IgD-negative memory B cell (primary cell): Measurements from ENCODE around the gene GMPR2. TPM values are rescaled to one million over a fixed set of nuclear protein-coding genes. Genes with fewer than 3 reads are reported as not detected.

ENCODE experiments used
- H3K27ac Mint-ChIP-seq, 3 donors: one replicate each; pipeline ENCODE4 v1.8.0; 2020 to 2022; ENCODE audit warnings: mild to moderate bottlenecking in 3 of 3, mixed read lengths in 3 of 3, moderate library complexity in 1 of 3
- H3K27me3 Mint-ChIP-seq: one replicate; pipeline ENCODE4 v1.8.0; 2021; ENCODE audit warnings: mixed read lengths
- H3K36me3 Mint-ChIP-seq: one replicate; pipeline ENCODE4 v1.8.0; 2020; ENCODE audit warnings: mild to moderate bottlenecking, mixed read lengths
- H3K4me1 Mint-ChIP-seq, 3 donors: one replicate each; pipeline ENCODE4 v1.8.0; 2020 to 2022; ENCODE audit warnings: mixed read lengths in 3 of 3, mild to moderate bottlenecking in 1 of 3
- H3K4me3 Mint-ChIP-seq, 4 donors: one replicate each; pipeline ENCODE4 v1.8.0; 2020 to 2022; ENCODE audit warnings: mild to moderate bottlenecking in 4 of 4, mixed read lengths in 4 of 4, moderate library complexity in 3 of 4
- H3K9me3 Mint-ChIP-seq, 3 donors: one replicate each; pipeline ENCODE4 v1.8.0; 2020 to 2021; ENCODE audit warnings: mixed read lengths in 3 of 3, mild to moderate bottlenecking in 1 of 3
- polyA plus RNA-seq: library from polyadenylated mRNA; unstranded; fragments of 300-500 nt; fragmentation: Illumina TruSeq; gene quantifications from one replicate; pipeline ENCODE4 v1.2.3, GENCODE V29; 2021

Gene GMPR2
- polyA plus RNA-seq, 1 donor from 2014 or later: 64.1 TPM

GRCh38 chr14:24271134-24271833 lies 38.6 kb downstream of the GMPR2 start, which contains the start of gene RABGGTA:
TSS of gene RABGGTA (minus strand) at chr14:24271597. CDS start at chr14:24271115, 482 bp downstream.
- Mint-ChIP-seq H3K4me3 (peak within 1 kb of the TSS; percentile 89 to 96 (median 96)), H3K4me1 (peaks cover 22 to 37% (median 31%) of the 10 kb centered on the region in 3 donors), H3K27me3 (no peaks in the 10 kb centered on the region), H3K36me3 (peaks cover 7% of the 10 kb centered on the region), H3K27ac (peak within 1 kb of the TSS; percentile 63 to 99 (median 96)), H3K9me3 (no peaks in the 10 kb centered on the region)

DNA sequence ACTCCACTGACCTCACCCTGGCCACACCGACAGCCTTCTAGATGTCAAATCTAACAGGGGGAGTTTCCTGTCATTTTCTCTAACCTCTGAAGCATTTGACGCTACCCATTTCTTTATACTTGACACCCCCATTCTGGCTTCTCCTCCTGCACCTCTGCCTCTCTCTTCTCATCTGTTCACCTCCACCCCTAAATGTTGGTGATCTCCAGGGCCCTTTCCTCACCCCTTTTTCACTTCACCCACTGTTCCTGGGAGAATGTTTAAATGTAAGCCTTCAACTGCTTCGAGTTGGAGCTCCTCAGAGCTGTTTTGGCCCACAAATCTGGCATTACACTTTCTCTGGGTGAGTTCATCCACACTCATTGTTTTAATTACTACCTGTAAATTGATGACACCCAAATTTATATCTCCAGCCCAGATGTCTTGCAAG lies 39.1 kb downstream of the GMPR2 start:
- Mint-ChIP-seq H3K27ac (peak overlapping the region; percentile 63 to 99 (median 96)), H3K27me3 (no peaks in the 10 kb centered on the region), H3K9me3 (no peaks in the 10 kb centered on the region), H3K36me3 (peaks cover 1% of the 10 kb centered on the region), H3K4me3 (peak overlapping the region; percentile 89 to 96 (median 96)), H3K4me1 (peaks cover 24 to 40% (median 34%) of the 10 kb centered on the region in 3 donors)

- H3K36me3 Mint-ChIP-seq: no peaks in the 10 kb centered on the region
- H3K9me3 Mint-ChIP-seq: no peaks in the 10 kb centered on the region
- H3K4me1 Mint-ChIP-seq: peaks cover 29 to 43% (median 37%) of the 10 kb centered on the region in 3 donors
- H3K27me3 Mint-ChIP-seq: no peaks in the 10 kb centered on the region
- peak overlapping the region in 3 of 4 donors; percentile 48 to 96 (median 74) for H3K4me3 Mint-ChIP-seq
- peak overlapping the region; percentile 63 to 99 (median 96) for H3K27ac Mint-ChIP-seq
These were observed 39.7 kb downstream of the GMPR2 start for GRCh38 chr14:24272467-24272866.

DNA sequence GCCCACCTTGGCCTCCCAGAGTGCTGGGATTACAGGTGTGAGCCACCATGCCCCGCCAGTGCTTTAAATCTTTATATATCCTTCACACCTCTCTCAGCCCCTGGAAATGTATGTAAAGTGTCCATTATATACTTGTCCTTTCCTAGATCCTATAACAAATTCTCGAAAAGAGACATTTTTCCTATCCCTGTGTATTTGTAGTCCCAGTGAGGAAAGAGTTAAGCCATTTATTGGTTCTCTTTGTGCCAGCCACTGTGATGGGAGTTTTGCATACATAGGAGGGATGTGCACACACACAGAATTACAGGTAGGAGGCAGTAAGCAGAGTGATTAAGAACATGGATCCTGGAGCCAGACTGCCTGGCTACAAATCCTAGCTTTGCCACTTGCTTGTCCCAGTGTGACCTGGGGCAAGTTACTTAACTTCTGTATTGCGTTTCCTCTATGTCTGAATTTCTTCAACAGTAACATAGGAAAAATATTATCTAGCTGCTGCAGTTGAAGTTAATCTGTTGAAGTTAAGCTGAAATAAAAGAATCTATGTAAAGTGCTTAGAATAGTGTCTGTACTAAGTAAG lies 40.8 kb downstream of the GMPR2 start:
- Mint-ChIP-seq H3K9me3 (peaks cover 0 to 3% (median 0%) of the 10 kb centered on the region in 3 donors), H3K4me1 (peaks cover 39 to 53% (median 46%) of the 10 kb centered on the region in 3 donors), H3K27ac (peak overlapping the region; percentile 63 to 99 (median 96)), H3K36me3 (peaks cover 3% of the 10 kb centered on the region), H3K27me3 (no peaks in the 10 kb centered on the region), H3K4me3 (peak overlapping the region in 3 of 4 donors; percentile 31 to 79 (median 38))

GRCh38 chr14:24274101-24274543 lies 41.4 kb downstream of the GMPR2 start:
- H3K4me1 Mint-ChIP-seq: peaks cover 45 to 59% (median 51%) of the 10 kb centered on the region in 3 donors
- peaks cover 0 to 5% (median 0%) of the 10 kb centered on the region in 3 donors for H3K9me3 Mint-ChIP-seq
- no peaks in the 10 kb centered on the region for H3K27me3 Mint-ChIP-seq
- peaks cover 3% of the 10 kb centered on the region for H3K36me3 Mint-ChIP-seq
- H3K27ac Mint-ChIP-seq: peak overlapping the region; percentile 63 to 99 (median 96)
- H3K4me3 Mint-ChIP-seq: peak overlapping the region; percentile 8 to 74 (median 47)

- peaks cover 3% of the 10 kb centered on the region for H3K36me3 Mint-ChIP-seq
- H3K4me3 Mint-ChIP-seq: peak overlapping the region in 2 of 4 donors; percentile 1 to 75
- H3K27ac Mint-ChIP-seq: peak overlapping the region; percentile 50 to 95 (median 61)
- H3K4me1 Mint-ChIP-seq: peaks cover 57 to 73% (median 61%) of the 10 kb centered on the region in 3 donors
- peaks cover 0 to 5% (median 0%) of the 10 kb centered on the region in 3 donors for H3K9me3 Mint-ChIP-seq
- peaks cover 3% of the 10 kb centered on the region for H3K27me3 Mint-ChIP-seq
These were observed 44.3 kb downstream of the GMPR2 start for GRCh38 chr14:24277071-24277470.

DNA sequence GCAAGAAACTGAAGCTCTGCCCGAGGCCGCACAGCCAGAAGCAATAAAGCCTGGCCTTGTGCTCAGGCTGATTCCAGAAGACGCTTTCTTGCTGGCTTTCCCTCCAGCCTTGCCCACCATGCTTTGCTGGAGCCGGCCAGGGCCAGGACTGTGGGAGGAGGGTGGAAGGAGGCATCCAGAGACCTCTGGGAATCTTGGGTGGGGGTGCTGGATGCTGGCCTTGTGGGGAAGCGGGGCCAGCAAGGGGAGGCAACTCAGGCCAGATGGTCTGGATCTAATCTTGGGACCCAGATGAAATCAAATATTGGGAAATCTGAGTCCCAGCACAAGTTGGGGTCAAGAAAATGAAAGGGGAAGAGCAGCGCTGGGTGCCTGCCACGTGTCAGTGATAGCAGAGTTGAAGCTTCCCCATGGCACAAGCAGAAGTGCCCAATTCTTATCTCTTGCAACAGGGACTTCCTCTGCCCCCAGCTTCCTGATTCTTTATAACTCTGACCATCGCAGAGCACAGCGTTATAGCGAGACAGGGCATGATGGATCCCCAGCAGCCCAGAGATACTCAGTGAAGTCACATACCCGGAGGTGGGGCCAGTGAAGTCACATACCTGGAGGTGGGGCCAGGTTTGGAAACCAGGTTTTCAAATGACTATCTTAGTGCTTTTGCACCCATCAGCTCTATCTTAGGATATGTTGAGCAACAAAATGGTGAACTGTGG lies 45.0 kb downstream of the GMPR2 start:
- H3K9me3 Mint-ChIP-seq: peaks cover 0 to 5% (median 0%) of the 10 kb centered on the region in 3 donors
- H3K27me3 Mint-ChIP-seq: peaks cover 3% of the 10 kb centered on the region
- H3K4me3 Mint-ChIP-seq: peak overlapping the region in 3 of 4 donors; percentile 36 to 79 (median 75)
- peak overlapping the region; percentile 89 to 95 (median 90) for H3K27ac Mint-ChIP-seq
- H3K36me3 Mint-ChIP-seq: peaks cover 3% of the 10 kb centered on the region
- H3K4me1 Mint-ChIP-seq: peaks cover 54 to 66% (median 55%) of the 10 kb centered on the region in 3 donors

DNA sequence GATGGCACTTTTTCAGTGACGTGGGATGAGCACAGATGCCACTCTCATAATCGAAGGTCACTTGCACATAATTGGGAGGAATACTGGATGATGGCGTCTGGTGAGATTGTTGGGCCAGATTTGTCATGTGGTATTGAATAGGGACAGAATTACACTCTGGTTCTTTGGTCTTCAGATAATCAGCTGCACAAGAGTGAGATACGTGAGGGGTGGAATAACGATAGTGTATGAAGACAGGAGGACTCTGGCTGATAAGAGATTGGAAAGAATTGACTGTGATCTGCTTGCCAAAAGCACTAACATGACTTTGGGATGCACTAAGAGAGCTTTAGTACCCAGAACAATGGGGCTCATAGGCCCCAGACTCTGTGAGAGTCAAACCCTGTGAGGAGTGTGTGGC lies 45.7 kb downstream of the GMPR2 start:
- H3K36me3 Mint-ChIP-seq: peaks cover 3% of the 10 kb centered on the region
- peaks cover 3% of the 10 kb centered on the region for H3K27me3 Mint-ChIP-seq
- H3K9me3 Mint-ChIP-seq: peaks cover 0 to 5% (median 0%) of the 10 kb centered on the region in 3 donors
- H3K27ac Mint-ChIP-seq: peak overlapping the region; percentile 90 to 95 (median 94)
- peak overlapping the region in 2 of 4 donors; percentile 36 to 63 for H3K4me3 Mint-ChIP-seq
- H3K4me1 Mint-ChIP-seq: peaks cover 51 to 63% (median 53%) of the 10 kb centered on the region in 3 donors

DNA sequence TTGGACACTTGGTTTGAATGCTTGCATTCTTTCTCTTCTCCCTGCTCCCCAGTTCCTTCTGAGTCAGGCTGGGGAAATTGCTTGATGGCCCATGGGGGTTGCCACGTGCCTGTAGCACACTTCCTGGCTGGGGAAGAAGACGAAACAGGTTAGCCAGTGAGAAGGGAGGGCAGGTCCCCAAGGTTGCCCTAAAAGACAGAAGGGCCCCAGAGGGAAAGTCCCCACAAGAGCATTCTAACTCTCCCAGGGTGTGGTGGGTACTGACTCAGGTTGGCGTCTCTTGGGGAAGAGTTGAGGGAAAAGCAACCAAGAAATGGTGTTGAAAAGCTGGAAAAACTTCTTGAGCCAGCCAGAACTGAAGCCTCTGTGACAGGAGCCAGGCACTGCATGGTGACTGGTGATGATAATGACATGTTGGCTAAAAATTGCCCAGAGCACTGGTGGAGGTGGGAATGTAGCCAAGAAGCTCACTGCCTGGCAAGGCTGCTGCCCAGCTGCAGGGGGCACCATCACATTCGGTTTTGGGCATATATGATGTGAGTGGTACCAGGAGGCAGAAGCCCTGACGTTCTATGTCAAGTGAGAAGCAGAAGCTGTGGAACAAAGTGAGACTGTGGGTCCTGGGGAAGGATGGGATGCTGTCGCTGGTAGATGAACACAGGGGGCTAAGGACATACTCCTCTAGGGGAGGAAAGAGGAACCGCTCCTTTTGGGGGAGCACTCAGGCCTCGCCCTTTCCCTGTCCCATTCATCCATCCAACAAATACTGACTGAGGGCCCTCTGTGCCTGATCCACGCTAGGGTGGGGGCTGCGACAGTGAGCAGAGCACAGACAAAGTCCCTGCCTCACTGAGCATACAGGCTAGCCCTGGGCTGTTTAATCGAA lies 46.8 kb downstream of the GMPR2 start:
- peak overlapping the region in 3 of 4 donors; percentile 59 to 83 (median 71) for H3K4me3 Mint-ChIP-seq
- H3K9me3 Mint-ChIP-seq: peaks cover 0 to 5% (median 0%) of the 10 kb centered on the region in 3 donors
- peaks cover 3% of the 10 kb centered on the region for H3K36me3 Mint-ChIP-seq
- H3K27me3 Mint-ChIP-seq: peaks cover 3% of the 10 kb centered on the region
- peak overlapping the region; percentile 90 to 95 (median 94) for H3K27ac Mint-ChIP-seq
- H3K4me1 Mint-ChIP-seq: peaks cover 41 to 53% (median 47%) of the 10 kb centered on the region in 3 donors

- Mint-ChIP-seq H3K9me3 (peaks cover 0 to 5% (median 0%) of the 10 kb centered on the region in 3 donors), H3K36me3 (peaks cover 3% of the 10 kb centered on the region), H3K4me3 (peak overlapping the region in 1 of 4 donors; percentile 38), H3K27me3 (peaks cover 3% of the 10 kb centered on the region), H3K27ac (peak overlapping the region; percentile 83 to 95 (median 90)), H3K4me1 (peaks cover 41 to 48% (median 44%) of the 10 kb centered on the region in 3 donors)
These were observed 48.2 kb downstream of the GMPR2 start for GRCh38 chr14:24280797-24281460.

DNA sequence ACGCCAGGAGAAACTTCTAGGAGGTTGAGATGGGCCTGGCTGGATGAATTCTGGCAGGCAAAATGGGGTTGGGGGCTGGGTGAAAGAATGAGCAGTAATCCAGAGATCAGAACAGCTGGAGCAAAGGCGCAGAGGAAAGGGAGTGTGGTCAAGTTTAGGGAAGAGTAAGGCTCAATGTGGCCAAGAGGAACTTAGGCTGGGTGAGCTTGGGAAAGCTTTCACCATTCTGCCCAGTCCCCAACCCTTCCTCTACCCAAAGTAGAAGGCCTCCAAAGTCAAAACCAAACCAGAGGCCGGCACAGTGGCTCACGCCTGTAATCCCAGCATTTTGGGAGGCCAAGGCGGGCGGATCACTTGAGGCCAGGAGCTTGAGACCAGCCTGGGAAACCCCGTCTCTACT lies 48.9 kb downstream of the GMPR2 start:
- Mint-ChIP-seq H3K4me3 (no peak overlapping the region), H3K27me3 (peaks cover 3% of the 10 kb centered on the region), H3K27ac (peak overlapping the region; percentile 33 to 96 (median 66)), H3K4me1 (peaks cover 41 to 47% (median 41%) of the 10 kb centered on the region in 3 donors), H3K36me3 (peaks cover 3% of the 10 kb centered on the region), H3K9me3 (peaks cover 0 to 5% (median 0%) of the 10 kb centered on the region in 3 donors)

DNA sequence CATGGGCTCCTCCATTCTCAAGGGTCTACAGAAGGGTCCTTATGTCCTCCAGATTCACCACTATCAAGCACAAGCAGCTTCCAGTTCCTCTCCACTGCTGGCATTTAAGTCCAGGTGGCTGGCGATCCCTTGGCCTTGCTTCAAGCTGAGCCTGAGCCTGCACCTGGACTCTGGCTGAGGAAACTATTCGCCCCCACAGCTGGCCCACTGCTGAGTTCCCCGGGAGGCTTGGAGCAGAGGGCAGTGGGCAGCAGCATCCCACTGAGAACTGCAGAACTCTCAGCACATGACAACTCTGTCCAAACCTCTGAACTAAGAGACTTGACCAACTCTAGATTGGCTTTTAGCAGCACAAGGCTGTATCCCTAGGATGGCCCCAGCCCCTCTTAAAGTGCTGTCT lies 50.0 kb downstream of the GMPR2 start:
- Mint-ChIP-seq H3K9me3 (peaks cover 0 to 5% (median 0%) of the 10 kb centered on the region in 3 donors), H3K4me1 (peaks cover 31 to 37% (median 34%) of the 10 kb centered on the region in 3 donors), H3K4me3 (no peak overlapping the region), H3K27ac (no peak overlapping the region), H3K27me3 (peaks cover 3% of the 10 kb centered on the region), H3K36me3 (peaks cover 3% of the 10 kb centered on the region)

GRCh38 chr14:24283796-24284460 lies 51.2 kb downstream of the GMPR2 start:
- H3K4me1 Mint-ChIP-seq: peaks cover 19 to 26% (median 23%) of the 10 kb centered on the region in 3 donors
- H3K9me3 Mint-ChIP-seq: no peaks in the 10 kb centered on the region
- no peak overlapping the region for H3K27ac Mint-ChIP-seq
- H3K4me3 Mint-ChIP-seq: no peak overlapping the region
- peaks cover 3% of the 10 kb centered on the region for H3K27me3 Mint-ChIP-seq
- no peaks in the 10 kb centered on the region for H3K36me3 Mint-ChIP-seq
